Activated CD4-positive, alpha-beta T cell treated with anti-CD3 and anti-CD28 coated beads, Interleukin-2, amount 10 ng/mL, durations not matched to agents 24 days and 14 days (primary cell): ENCODE results near the gene ZNF610. TPM values are rescaled to one million over a fixed set of nuclear protein-coding genes. Genes with fewer than 3 reads are reported as not detected.
"Not testable (repeated sequence)": the region's sequence is repeated elsewhere in the genome, so short reads cannot be mapped to it uniquely, and the experiment has no call there.

Source experiments
- DNase-seq: peaks from one replicate; pipeline ENCODE4 v3.0.0; 2022
- H3K27ac Mint-ChIP-seq: one replicate; pipeline ENCODE4 v1.8.0; 2022; ENCODE audit warnings: mild to moderate bottlenecking, mixed read lengths
- H3K27me3 Mint-ChIP-seq: one replicate; pipeline ENCODE4 v1.8.0; 2022; ENCODE audit warnings: mixed read lengths
- H3K36me3 Mint-ChIP-seq: one replicate; pipeline ENCODE4 v1.8.0; 2022; ENCODE audit warnings: low read depth, mild to moderate bottlenecking, mixed read lengths
- H3K4me1 Mint-ChIP-seq: one replicate; pipeline ENCODE4 v1.8.0; 2021; ENCODE audit warnings: mixed read lengths
- H3K4me3 Mint-ChIP-seq: one replicate; pipeline ENCODE4 v1.8.0; 2022; ENCODE audit warnings: mild to moderate bottlenecking, moderate library complexity, mixed read lengths
- H3K9me3 Mint-ChIP-seq: one replicate; pipeline ENCODE4 v1.8.0; 2021; ENCODE audit warnings: mixed read lengths
- intact Hi-C: fragments of 100-400 bp; cut with micrococcal nuclease; formaldehyde crosslinking; loops from one replicate; pipeline ENCODE4 v1.15.1; 2023
- total RNA-seq: library from RNA; stranded (reverse); gene quantifications from 2 replicates; pipeline ENCODE4 v1.2.3, GENCODE V29; 2022

ZNF610 gene
- total RNA-seq, result 0.12 and 0.85 TPM in 2 replicates

- Mint-ChIP-seq H3K4me3 (peak within 1 kb of the TSS; percentile 87), H3K27me3 (no peaks in the 10 kb centered on the region), H3K9me3 (peaks cover 20% of the 10 kb centered on the region), H3K4me1 (peaks cover 14% of the 10 kb centered on the region), H3K36me3 (peaks cover 17% of the 10 kb centered on the region), H3K27ac (peak within 1 kb of the TSS; percentile 95)
- intact Hi-C loops, result no loop called here
- DNase-seq, result peak; percentile 96
Measured at GRCh38 chr19:52336117-52336790, at the start of gene ZNF610. ZNF610 (plus strand) TSS chr19:52336243; CDS start chr19:52349173, 12,930 bp downstream.

GRCh38 chr19:52286256-52286655, 49.8 kb upstream of the ZNF610 start:
- H3K27me3 Mint-ChIP-seq, result no peaks in the 10 kb centered on the region
- H3K27ac Mint-ChIP-seq, result no peak overlapping the region
- intact Hi-C loops, result no loop called here
- H3K4me1 Mint-ChIP-seq, result no peaks in the 10 kb centered on the region
- no peak for DNase-seq
- peaks cover 35% of the 10 kb centered on the region for H3K9me3 Mint-ChIP-seq
- H3K36me3 Mint-ChIP-seq, result peaks cover 92% of the 10 kb centered on the region
- H3K4me3 Mint-ChIP-seq, result no peak overlapping the region

GRCh38 chr19:52291781-52292180, 44.3 kb upstream of the ZNF610 start:
- Mint-ChIP-seq H3K9me3 (peaks cover 35% of the 10 kb centered on the region), H3K4me1 (peaks cover 3% of the 10 kb centered on the region), H3K27ac (no peak overlapping the region), H3K4me3 (no peak overlapping the region), H3K36me3 (peaks cover 67% of the 10 kb centered on the region), H3K27me3 (no peaks in the 10 kb centered on the region)
- intact Hi-C loops, result loop anchor here (10.0 kb wide), 1 partner anchor 343 kb away; the partner anchor contains the start of gene ZNF83
- no peak for DNase-seq

GRCh38 chr19:52292946-52293345, 43.1 kb upstream of the ZNF610 start:
- not testable (repeated sequence) for H3K27me3 Mint-ChIP-seq, H3K27ac Mint-ChIP-seq, DNase-seq, H3K4me3 Mint-ChIP-seq
- Mint-ChIP-seq H3K4me1 (peaks cover 12% of the 10 kb centered on the region), H3K9me3 (peaks cover 35% of the 10 kb centered on the region), H3K36me3 (peaks cover 65% of the 10 kb centered on the region)
- intact Hi-C loops, result loop anchor here (10.0 kb wide), 1 partner anchor 342 kb away; the partner anchor contains the start of gene ZNF83

GRCh38 chr19:52296400-52296772, 39.7 kb upstream of the ZNF610 start:
- intact Hi-C loops, result loop anchor here (10.0 kb wide), 1 partner anchor 338 kb away; the partner anchor contains the start of gene ZNF83
- Mint-ChIP-seq H3K27ac (peak overlapping the region; percentile 63), H3K27me3 (peaks cover 5% of the 10 kb centered on the region), H3K4me3 (peak overlapping the region; percentile 77), H3K4me1 (peaks cover 17% of the 10 kb centered on the region), H3K9me3 (peaks cover 30% of the 10 kb centered on the region), H3K36me3 (peaks cover 69% of the 10 kb centered on the region)
- no peak for DNase-seq

- intact Hi-C loops, result loop anchor here (1.0 to 10.0 kb wide), 2 partner anchors 28 to 338 kb away; partner anchors contain the start of genes ZNF766 and ZNF83
- peaks cover 5% of the 10 kb centered on the region for H3K27me3 Mint-ChIP-seq
- H3K4me1 Mint-ChIP-seq, result peaks cover 17% of the 10 kb centered on the region
- H3K27ac Mint-ChIP-seq, result peak within 1 kb of the TSS; percentile 98
- DNase-seq, result peak; percentile 95
- peaks cover 34% of the 10 kb centered on the region for H3K9me3 Mint-ChIP-seq
- peak within 1 kb of the TSS; percentile 83 for H3K4me3 Mint-ChIP-seq
- H3K36me3 Mint-ChIP-seq, result peaks cover 71% of the 10 kb centered on the region
Measured at GRCh38 chr19:52296773-52297600, 39.1 kb upstream of the ZNF610 start, which contains the start of gene ZNF480. ZNF480 (plus strand) TSS chr19:52297169; CDS start chr19:52300413, 3,244 bp downstream.

GRCh38 chr19:52297601-52298364, 38.3 kb upstream of the ZNF610 start:
- H3K36me3 Mint-ChIP-seq, result peaks cover 73% of the 10 kb centered on the region
- peaks cover 36% of the 10 kb centered on the region for H3K9me3 Mint-ChIP-seq
- peaks cover 17% of the 10 kb centered on the region for H3K4me1 Mint-ChIP-seq
- peak overlapping the region; percentile 98 for H3K27ac Mint-ChIP-seq
- peaks cover 5% of the 10 kb centered on the region for H3K27me3 Mint-ChIP-seq
- no peak for DNase-seq
- peak overlapping the region; percentile 83 for H3K4me3 Mint-ChIP-seq
- intact Hi-C loops, result loop anchor here (1.0 to 10.0 kb wide), 2 partner anchors 28 to 337 kb away; partner anchors contain the start of genes ZNF766 and ZNF83

GRCh38 chr19:52307275-52307674, 28.8 kb upstream of the ZNF610 start:
- Mint-ChIP-seq H3K27ac (no peak overlapping the region), H3K4me1 (no peaks in the 10 kb centered on the region), H3K9me3 (peaks cover 31% of the 10 kb centered on the region), H3K27me3 (no peaks in the 10 kb centered on the region), H3K36me3 (peaks cover 84% of the 10 kb centered on the region), H3K4me3 (no peak overlapping the region)
- DNase-seq, result peak; percentile 66
- intact Hi-C loops, result no loop called here

- DNase-seq, result no peak
- intact Hi-C loops, result no loop called here
- no peaks in the 10 kb centered on the region for H3K27me3 Mint-ChIP-seq
- H3K27ac Mint-ChIP-seq, result no peak overlapping the region
- H3K4me1 Mint-ChIP-seq, result no peaks in the 10 kb centered on the region
- no peak overlapping the region for H3K4me3 Mint-ChIP-seq
- peaks cover 63% of the 10 kb centered on the region for H3K36me3 Mint-ChIP-seq
- peaks cover 43% of the 10 kb centered on the region for H3K9me3 Mint-ChIP-seq
Measured at GRCh38 chr19:52322429-52322828, 13.6 kb upstream of the ZNF610 start.

GRCh38 chr19:52331757-52332156, 4.3 kb upstream of the ZNF610 start:
- H3K9me3 Mint-ChIP-seq, result peaks cover 18% of the 10 kb centered on the region
- DNase-seq, result peak; percentile 55
- intact Hi-C loops, result no loop called here
- no peak overlapping the region for H3K27ac Mint-ChIP-seq
- peaks cover 9% of the 10 kb centered on the region for H3K36me3 Mint-ChIP-seq
- no peak overlapping the region for H3K4me3 Mint-ChIP-seq
- no peaks in the 10 kb centered on the region for H3K27me3 Mint-ChIP-seq
- H3K4me1 Mint-ChIP-seq, result peaks cover 6% of the 10 kb centered on the region

GRCh38 chr19:52335768-52336116, 301 bp upstream of the ZNF610 start:
- peaks cover 23% of the 10 kb centered on the region for H3K9me3 Mint-ChIP-seq
- H3K27ac Mint-ChIP-seq, result peak overlapping the region; percentile 95
- peaks cover 14% of the 10 kb centered on the region for H3K4me1 Mint-ChIP-seq
- no peak for DNase-seq
- intact Hi-C loops, result no loop called here
- H3K36me3 Mint-ChIP-seq, result peaks cover 17% of the 10 kb centered on the region
- no peaks in the 10 kb centered on the region for H3K27me3 Mint-ChIP-seq
- H3K4me3 Mint-ChIP-seq, result peak overlapping the region; percentile 87

- intact Hi-C loops, result no loop called here
- Mint-ChIP-seq H3K27ac (peak overlapping the region; percentile 95), H3K9me3 (peaks cover 17% of the 10 kb centered on the region), H3K4me1 (peaks cover 14% of the 10 kb centered on the region), H3K4me3 (peak overlapping the region; percentile 87), H3K27me3 (no peaks in the 10 kb centered on the region), H3K36me3 (peaks cover 17% of the 10 kb centered on the region)
- no peak for DNase-seq
Measured at GRCh38 chr19:52336791-52337381, 843 bp downstream of the ZNF610 start.

- H3K27me3 Mint-ChIP-seq, H3K27ac Mint-ChIP-seq, H3K9me3 Mint-ChIP-seq, DNase-seq, intact Hi-C loops, H3K4me3 Mint-ChIP-seq: not testable (repeated sequence)
- Mint-ChIP-seq H3K36me3 (peaks cover 17% of the 10 kb centered on the region), H3K4me1 (peaks cover 14% of the 10 kb centered on the region)
Measured at GRCh38 chr19:52339022-52339421, 3.0 kb downstream of the ZNF610 start.
